Vagina (tissue), 2 donors: ENCODE data around the gene TSC2. TPM values are rescaled to one million over a fixed set of nuclear protein-coding genes. Genes with fewer than 3 reads are reported as not detected.

Experiments used
- DNase-seq, 2 donors: peaks; one replicate each; pipeline ENCODE4 v3.0.0-alpha.2; 2017; ENCODE audit errors: extremely low spot score in 2 of 2
- H3K27ac ChIP-seq: fragments of 200-600 bp; sonication (generic); one replicate; pipeline ENCODE4 v1.5.1; 2019
- H3K27me3 ChIP-seq: fragments of 200-600 bp; sonication (generic); one replicate; pipeline ENCODE4 v1.5.1; 2019
- H3K36me3 ChIP-seq, 2 donors: fragments of 200-600 bp; sonication (generic); one replicate each; pipeline ENCODE4 v1.5.1; 2017 to 2019
- H3K4me1 ChIP-seq: fragments of 200-600 bp; sonication (generic); one replicate; pipeline ENCODE4 v1.5.1; 2019
- H3K4me3 ChIP-seq, 2 donors: fragments of 200-600 bp; sonication (generic); 1 replicate in 1 of 2; 2 replicates in 1 of 2; pipeline ENCODE4 v1.5.1; 2016 to 2019
- H3K9me3 ChIP-seq: fragments of 200-600 bp; sonication (generic); one replicate; pipeline ENCODE4 v1.5.1; 2019
- POLR2A ChIP-seq, 2 donors: fragments of 450-650 bp; IDR thresholded peaks; one replicate each; pipeline ENCODE4 v1.6.1; 2017; ENCODE audit warnings: antibody characterized with exemption in 2 of 2, mild to moderate bottlenecking in 2 of 2, moderate library complexity in 2 of 2
- POLR2AphosphoS5 ChIP-seq, 2 donors: sonication (generic); formaldehyde crosslinking; IDR thresholded peaks; one replicate each; pipeline ENCODE4 v1.9.0; 2017; ENCODE audit warnings: antibody characterized with exemption in 2 of 2, mild to moderate bottlenecking in 2 of 2, low read depth in 1 of 2; ENCODE audit not compliant: insufficient read depth in 1 of 2
- intact Hi-C: fragments of 100-400 bp; cut with DNase I; formaldehyde crosslinking; loops from one replicate; pipeline ENCODE4 v1.15.1; 2023
- total RNA-seq: library from RNA; depleted of rRNA; stranded (reverse); fragments of >200 nt; gene quantifications from one replicate; pipeline ENCODE4 v1.2.3, GENCODE V29; 2016
- TF ChIP-seq, protein P1 (sequence below), 3 experiments: fragments of 450-650 bp in 2 of 3; fragments of 200-600 bp in 1 of 3; sonication (generic) in 1 of 3; IDR thresholded peaks; one replicate each; pipeline ENCODE4 v1.5.1; 2017 to 2019; ENCODE audit warnings: antibody characterized with exemption in 3 of 3, mild to moderate bottlenecking in 2 of 3, moderate library complexity in 2 of 3

TSC2 gene
- total RNA-seq, 1 donor from 2014 or later, result 78.6 TPM

GRCh38 chr16:2056681-2057407 lies 9.1 kb downstream of the TSC2 start:
- intact Hi-C loops, result no loop called here
- Histone ChIP-seq H3K36me3 (peaks cover 0 to 50% of the 10 kb centered on the region in 2 donors), H3K4me3 (no peak overlapping the region), H3K27ac (no peak overlapping the region), H3K9me3 (no peaks in the 10 kb centered on the region), H3K4me1 (no peaks in the 10 kb centered on the region), H3K27me3 (no peaks in the 10 kb centered on the region)
- TF ChIP-seq, protein P1, sequence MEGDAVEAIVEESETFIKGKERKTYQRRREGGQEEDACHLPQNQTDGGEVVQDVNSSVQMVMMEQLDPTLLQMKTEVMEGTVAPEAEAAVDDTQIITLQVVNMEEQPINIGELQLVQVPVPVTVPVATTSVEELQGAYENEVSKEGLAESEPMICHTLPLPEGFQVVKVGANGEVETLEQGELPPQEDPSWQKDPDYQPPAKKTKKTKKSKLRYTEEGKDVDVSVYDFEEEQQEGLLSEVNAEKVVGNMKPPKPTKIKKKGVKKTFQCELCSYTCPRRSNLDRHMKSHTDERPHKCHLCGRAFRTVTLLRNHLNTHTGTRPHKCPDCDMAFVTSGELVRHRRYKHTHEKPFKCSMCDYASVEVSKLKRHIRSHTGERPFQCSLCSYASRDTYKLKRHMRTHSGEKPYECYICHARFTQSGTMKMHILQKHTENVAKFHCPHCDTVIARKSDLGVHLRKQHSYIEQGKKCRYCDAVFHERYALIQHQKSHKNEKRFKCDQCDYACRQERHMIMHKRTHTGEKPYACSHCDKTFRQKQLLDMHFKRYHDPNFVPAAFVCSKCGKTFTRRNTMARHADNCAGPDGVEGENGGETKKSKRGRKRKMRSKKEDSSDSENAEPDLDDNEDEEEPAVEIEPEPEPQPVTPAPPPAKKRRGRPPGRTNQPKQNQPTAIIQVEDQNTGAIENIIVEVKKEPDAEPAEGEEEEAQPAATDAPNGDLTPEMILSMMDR (IDR thresholded peaks at IDR 0.05), result peak in 1 of 3 experiments; percentile 25
- no peak for TF ChIP-seq POLR2A (IDR thresholded peaks at IDR 0.05)
- no peak for DNase-seq

DNA sequence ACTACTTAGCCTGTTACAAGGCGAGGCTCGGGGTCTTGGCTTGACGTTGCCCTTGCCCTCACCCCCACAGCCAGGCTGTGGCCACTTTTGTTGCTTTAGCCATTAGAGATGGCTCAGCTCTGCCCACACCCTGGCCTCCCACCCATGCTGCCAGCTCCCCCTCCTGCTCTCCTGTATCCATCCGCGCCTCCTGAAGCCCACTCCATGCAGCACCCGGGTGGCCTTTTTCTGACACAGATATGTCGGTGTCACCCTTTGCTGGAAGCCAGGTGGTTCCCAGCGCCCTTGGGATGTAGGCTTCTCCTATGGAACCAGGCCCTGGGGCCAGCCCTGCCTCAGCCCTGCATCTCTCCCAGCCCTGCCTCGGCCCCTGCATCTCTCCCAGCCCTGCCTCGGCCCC lies 9.7 kb downstream of the TSC2 start:
- TF ChIP-seq POLR2A (IDR thresholded peaks at IDR 0.05) (no peak), POLR2AphosphoS5 (IDR thresholded peaks at IDR 0.05; ENCODE audit: insufficient read depth in 1 of 2, low read depth in 1 of 2) (no peak)
- TF ChIP-seq, protein P1 (IDR thresholded peaks at IDR 0.05), result no peak
- no peak for DNase-seq
- H3K9me3 ChIP-seq, result no peaks in the 10 kb centered on the region
- intact Hi-C loops, result no loop called here
- H3K4me3 ChIP-seq, result no peak overlapping the region
- H3K27ac ChIP-seq, result no peak overlapping the region
- no peaks in the 10 kb centered on the region for H3K4me1 ChIP-seq
- H3K36me3 ChIP-seq, result peaks cover 0 to 56% of the 10 kb centered on the region in 2 donors
- no peaks in the 10 kb centered on the region for H3K27me3 ChIP-seq

DNA sequence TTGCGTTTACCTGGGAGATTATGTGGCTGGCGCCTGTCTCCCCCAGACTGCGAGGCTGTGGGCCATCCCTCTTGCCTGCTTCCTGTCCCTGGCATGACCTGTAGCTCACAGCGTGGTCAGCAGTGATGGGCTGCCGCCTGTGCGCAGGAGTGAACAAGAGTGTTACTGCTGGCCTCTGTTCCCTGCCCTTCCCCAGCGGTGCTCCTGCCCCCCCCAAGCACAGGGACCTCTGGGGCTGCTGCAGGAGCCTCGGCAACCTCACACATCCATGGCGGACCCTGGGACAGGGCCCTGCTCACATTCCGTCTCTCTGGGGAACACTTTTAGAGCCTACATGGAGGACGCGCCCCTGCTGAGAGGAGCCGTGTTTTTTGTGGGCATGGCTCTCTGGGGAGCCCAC lies 10.6 kb downstream of the TSC2 start:
- TF ChIP-seq, protein P1 (IDR thresholded peaks at IDR 0.05), result no peak
- no peak for TF ChIP-seq POLR2AphosphoS5 (IDR thresholded peaks at IDR 0.05; ENCODE audit: insufficient read depth in 1 of 2, low read depth in 1 of 2)
- no peak for TF ChIP-seq POLR2A (IDR thresholded peaks at IDR 0.05)
- H3K27ac ChIP-seq, result no peak overlapping the region
- H3K36me3 ChIP-seq, result peaks cover 0 to 60% of the 10 kb centered on the region in 2 donors
- H3K27me3 ChIP-seq, result no peaks in the 10 kb centered on the region
- H3K4me3 ChIP-seq, result no peak overlapping the region
- no peaks in the 10 kb centered on the region for H3K9me3 ChIP-seq
- DNase-seq, result no peak
- intact Hi-C loops, result no loop called here
- H3K4me1 ChIP-seq, result no peaks in the 10 kb centered on the region

DNA sequence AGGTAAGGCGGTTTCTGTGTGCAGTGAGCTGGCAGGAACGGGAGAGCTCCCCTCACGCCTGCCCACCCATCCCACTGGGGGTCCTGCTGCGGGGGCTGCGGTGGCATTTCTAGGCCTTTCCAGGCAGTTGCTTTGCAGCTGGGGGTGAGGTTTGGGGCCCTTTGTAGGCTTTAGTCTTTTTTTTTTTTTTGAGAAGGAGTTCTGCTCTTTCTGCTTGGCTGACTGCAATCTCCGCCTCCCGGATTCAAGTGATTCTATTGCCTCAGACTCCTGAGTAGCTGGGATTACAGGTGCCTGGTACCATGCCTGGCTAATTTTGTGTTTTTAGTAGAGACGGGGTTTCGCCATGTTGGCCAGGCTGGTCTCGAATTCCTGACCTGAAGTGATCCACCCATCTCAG lies 11.1 kb downstream of the TSC2 start:
- H3K4me3 ChIP-seq, result no peak overlapping the region
- no peaks in the 10 kb centered on the region for H3K4me1 ChIP-seq
- no peak overlapping the region for H3K27ac ChIP-seq
- no peaks in the 10 kb centered on the region for H3K27me3 ChIP-seq
- DNase-seq, result no peak
- intact Hi-C loops, result no loop called here
- TF ChIP-seq POLR2AphosphoS5 (IDR thresholded peaks at IDR 0.05; ENCODE audit: insufficient read depth in 1 of 2, low read depth in 1 of 2) (no peak), POLR2A (IDR thresholded peaks at IDR 0.05) (no peak)
- TF ChIP-seq, protein P1 (IDR thresholded peaks at IDR 0.05), result no peak
- no peaks in the 10 kb centered on the region for H3K9me3 ChIP-seq
- H3K36me3 ChIP-seq, result peaks cover 0 to 60% of the 10 kb centered on the region in 2 donors

- no peak for DNase-seq
- H3K36me3 ChIP-seq, result peaks cover 0 to 70% of the 10 kb centered on the region in 2 donors
- no peak overlapping the region for H3K27ac ChIP-seq
- H3K4me1 ChIP-seq, result no peaks in the 10 kb centered on the region
- no peaks in the 10 kb centered on the region for H3K9me3 ChIP-seq
- TF ChIP-seq POLR2A (IDR thresholded peaks at IDR 0.05), result no peak
- TF ChIP-seq, protein P1 (IDR thresholded peaks at IDR 0.05), result no peak
- TF ChIP-seq POLR2AphosphoS5 (IDR thresholded peaks at IDR 0.05; ENCODE audit: insufficient read depth in 1 of 2, low read depth in 1 of 2), result no peak
- H3K4me3 ChIP-seq, result no peak overlapping the region
- H3K27me3 ChIP-seq, result no peaks in the 10 kb centered on the region
- intact Hi-C loops, result no loop called here
Measured at GRCh38 chr16:2060346-2060745, 12.6 kb downstream of the TSC2 start.
